ENCODE results near the gene RBM5. TPM values are rescaled to one million over a fixed set of nuclear protein-coding genes. Genes with fewer than 3 reads are reported as not detected.
A peak's percentile ranks its signal among the peaks of the same experiment; 100 is the strongest.

Gene RBM5
- polyA plus RNA-seq, 1 of the 3 experiments (the other 2 are of a cell fraction) = 113 TPM

DNA sequence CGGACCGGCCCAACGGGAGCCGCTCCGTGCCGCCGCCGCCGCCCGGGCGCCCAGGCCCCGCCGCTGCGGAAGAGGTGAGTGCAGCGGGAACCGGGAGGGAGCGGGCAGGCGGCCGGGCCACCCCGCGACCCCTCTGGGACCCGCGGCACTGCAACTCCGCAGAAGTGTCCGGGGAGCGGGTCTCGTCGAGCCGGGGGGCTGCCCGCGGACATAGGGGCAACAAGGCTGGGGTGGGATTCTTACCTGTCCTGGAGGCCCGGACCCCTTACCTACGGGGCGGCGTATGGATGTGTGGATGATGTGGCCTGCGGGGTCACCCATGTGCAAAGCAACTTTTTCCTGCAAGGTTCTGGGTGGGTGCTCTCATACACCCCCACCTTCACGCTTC lies 66.8 kb downstream of the RBM5 start (continued):
- no peak for TF ChIP-seq USF1 (IDR thresholded peaks at IDR 0.05; ENCODE audit: borderline replicate concordance, low read depth)
- no peak for TF ChIP-seq POLR2AphosphoS5 (IDR thresholded peaks at IDR 0.05; ENCODE audit: low read depth, low read length)
- no peak for TF ChIP-seq REST (IDR thresholded peaks at IDR 0.05; ENCODE audit: low read depth, low read length)

- peak overlapping the region; percentile 64 to 67 for H3K4me3 ChIP-seq (ENCODE audit: low read depth in 2 of 2, low read length in 1 of 2)
- ChIA-PET CTCF (interaction anchor here (0.7 to 2.4 kb wide), 13 partner anchors 9 to 118 kb away, joined by 3 to 20 read pairs (median 5); no protein-coding TSS in a partner anchor), POLR2A (no interaction called here)
- H3K36me3 ChIP-seq (replicated peaks in 1 of 2; ENCODE audit: control insufficient read depth in 1 of 2, insufficient read depth in 2 of 2, low read length in 1 of 2) = peaks cover 0 to 3% of the 10 kb centered on the region in 2 experiments
- no peak overlapping the region for H3K27ac ChIP-seq (ENCODE audit: low read depth in 2 of 2, low read length in 1 of 2)
- WGBS (ENCODE audit: low lambda C conversion rate) = 86% methylated on average over 12 of the region's 13 CpGs
- H3K79me2 ChIP-seq (ENCODE audit: insufficient read depth) = peaks cover 26% of the 10 kb centered on the region
- no peaks in the 10 kb centered on the region for H3K27me3 ChIP-seq (ENCODE audit: insufficient read depth)
- H3K9me3 ChIP-seq = no peaks in the 10 kb centered on the region
- no peaks in the 10 kb centered on the region for H4K20me1 ChIP-seq (ENCODE audit: insufficient read depth)
- H3K4me2 ChIP-seq = peak overlapping the region; percentile 89
- no peaks in the 10 kb centered on the region for H3F3A ChIP-seq (replicated peaks; ENCODE audit: insufficient read depth)
- H3K9ac ChIP-seq = peak overlapping the region; percentile 54; the same call in 1 of the 2 replicates
- H2AFZ ChIP-seq (ENCODE audit: low read depth) = no peak overlapping the region
- peaks cover 22 to 38% of the 10 kb centered on the region in 2 experiments; a peak in 2 of 4 replicates for H3K4me1 ChIP-seq (ENCODE audit: control insufficient read depth in 1 of 2, insufficient read depth in 2 of 2, low read depth in 1 of 2, low read length in 1 of 2)
- DNase-seq = no peak
- no peaks in the 10 kb centered on the region for H3K9me2 ChIP-seq
- TF ChIP-seq USF1 (IDR thresholded peaks at IDR 0.05; ENCODE audit: borderline replicate concordance, low read depth) (no peak), CHD2 (IDR thresholded peaks at IDR 0.05; ENCODE audit: low read length, partially characterized antibody) (no peak), NRF1 (IDR thresholded peaks at IDR 0.05; ENCODE audit: low read depth, low read length) (no peak), TCF12 (IDR thresholded peaks at IDR 0.05) (no peak), REST (IDR thresholded peaks at IDR 0.05; ENCODE audit: low read depth, low read length) (no peak), ELF1 (IDR thresholded peaks at IDR 0.05) (no peak), FOSL2 (IDR thresholded peaks at IDR 0.05; ENCODE audit: borderline replicate concordance, low read depth) (no peak), SIN3A (IDR thresholded peaks at IDR 0.05; ENCODE audit: borderline replicate concordance, low read depth, low read length) (no peak), FOXJ3 (CRISPR knock-in tag; IDR thresholded peaks at IDR 0.05) (no peak), MXI1 (IDR thresholded peaks at IDR 0.05; ENCODE audit: low read depth, low read length) (no peak), GABPA (IDR thresholded peaks at IDR 0.05; ENCODE audit: low read depth) (no peak), ZBTB33 (IDR thresholded peaks at IDR 0.05; ENCODE audit: borderline replicate concordance, low read depth) (no peak), RAD21 (IDR thresholded peaks at IDR 0.05; ENCODE audit: low read length) (no peak), TAF1 (IDR thresholded peaks at IDR 0.05; ENCODE audit: borderline replicate concordance, low read depth, low read length) (no peak)
- TF ChIP-seq, protein P1, sequence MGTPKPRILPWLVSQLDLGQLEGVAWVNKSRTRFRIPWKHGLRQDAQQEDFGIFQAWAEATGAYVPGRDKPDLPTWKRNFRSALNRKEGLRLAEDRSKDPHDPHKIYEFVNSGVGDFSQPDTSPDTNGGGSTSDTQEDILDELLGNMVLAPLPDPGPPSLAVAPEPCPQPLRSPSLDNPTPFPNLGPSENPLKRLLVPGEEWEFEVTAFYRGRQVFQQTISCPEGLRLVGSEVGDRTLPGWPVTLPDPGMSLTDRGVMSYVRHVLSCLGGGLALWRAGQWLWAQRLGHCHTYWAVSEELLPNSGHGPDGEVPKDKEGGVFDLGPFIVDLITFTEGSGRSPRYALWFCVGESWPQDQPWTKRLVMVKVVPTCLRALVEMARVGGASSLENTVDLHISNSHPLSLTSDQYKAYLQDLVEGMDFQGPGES (IDR thresholded peaks at IDR 0.05; ENCODE audit: low read depth, low read length) = no peak
- TF ChIP-seq, protein P2, sequence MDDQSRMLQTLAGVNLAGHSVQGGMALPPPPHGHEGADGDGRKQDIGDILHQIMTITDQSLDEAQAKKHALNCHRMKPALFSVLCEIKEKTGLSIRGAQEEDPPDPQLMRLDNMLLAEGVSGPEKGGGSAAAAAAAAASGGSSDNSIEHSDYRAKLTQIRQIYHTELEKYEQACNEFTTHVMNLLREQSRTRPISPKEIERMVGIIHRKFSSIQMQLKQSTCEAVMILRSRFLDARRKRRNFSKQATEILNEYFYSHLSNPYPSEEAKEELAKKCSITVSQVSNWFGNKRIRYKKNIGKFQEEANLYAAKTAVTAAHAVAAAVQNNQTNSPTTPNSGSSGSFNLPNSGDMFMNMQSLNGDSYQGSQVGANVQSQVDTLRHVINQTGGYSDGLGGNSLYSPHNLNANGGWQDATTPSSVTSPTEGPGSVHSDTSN (IDR thresholded peaks at IDR 0.05) = no peak
Measured at GRCh38 chr3:50155891-50156290, 67.2 kb downstream of the RBM5 start.
